ENCODE results near the gene EXOG.

DNA sequence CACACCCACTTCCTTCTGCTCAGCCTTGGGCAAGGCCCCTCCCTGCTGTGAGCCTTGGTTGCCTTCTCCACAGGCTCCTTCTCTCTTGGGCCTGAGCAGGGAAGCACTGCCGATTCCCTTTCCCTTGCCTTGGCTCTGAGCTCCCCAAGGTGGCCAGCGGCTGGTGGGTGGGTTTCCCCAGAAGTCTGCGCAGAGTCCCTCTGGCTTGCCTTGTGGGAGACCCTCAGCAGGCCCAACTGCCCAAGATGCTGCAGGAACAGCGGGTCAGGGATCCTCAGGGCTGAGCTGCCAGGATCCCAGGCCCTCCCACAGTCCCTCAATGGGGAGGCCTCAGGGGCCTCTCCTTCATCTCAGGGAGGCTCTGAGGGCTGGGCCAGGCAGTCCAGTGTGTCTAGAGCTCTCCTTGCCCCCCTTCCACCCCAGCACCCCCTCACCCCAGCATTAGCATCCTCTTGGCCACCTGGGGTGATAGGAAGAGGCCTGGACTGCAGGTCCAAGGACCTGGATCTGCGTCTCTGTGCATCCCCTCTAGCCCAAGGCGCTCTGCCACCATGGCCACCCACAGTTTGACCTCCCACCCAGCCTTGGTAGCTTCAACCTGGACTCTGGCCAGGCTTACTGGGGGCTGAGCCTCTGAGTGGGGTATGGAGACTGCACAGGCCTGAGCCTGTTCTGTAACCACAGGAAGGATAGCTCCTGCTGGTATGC lies 68.6 kb downstream of the EXOG start:
- TF ChIP-seq, protein P1, sequence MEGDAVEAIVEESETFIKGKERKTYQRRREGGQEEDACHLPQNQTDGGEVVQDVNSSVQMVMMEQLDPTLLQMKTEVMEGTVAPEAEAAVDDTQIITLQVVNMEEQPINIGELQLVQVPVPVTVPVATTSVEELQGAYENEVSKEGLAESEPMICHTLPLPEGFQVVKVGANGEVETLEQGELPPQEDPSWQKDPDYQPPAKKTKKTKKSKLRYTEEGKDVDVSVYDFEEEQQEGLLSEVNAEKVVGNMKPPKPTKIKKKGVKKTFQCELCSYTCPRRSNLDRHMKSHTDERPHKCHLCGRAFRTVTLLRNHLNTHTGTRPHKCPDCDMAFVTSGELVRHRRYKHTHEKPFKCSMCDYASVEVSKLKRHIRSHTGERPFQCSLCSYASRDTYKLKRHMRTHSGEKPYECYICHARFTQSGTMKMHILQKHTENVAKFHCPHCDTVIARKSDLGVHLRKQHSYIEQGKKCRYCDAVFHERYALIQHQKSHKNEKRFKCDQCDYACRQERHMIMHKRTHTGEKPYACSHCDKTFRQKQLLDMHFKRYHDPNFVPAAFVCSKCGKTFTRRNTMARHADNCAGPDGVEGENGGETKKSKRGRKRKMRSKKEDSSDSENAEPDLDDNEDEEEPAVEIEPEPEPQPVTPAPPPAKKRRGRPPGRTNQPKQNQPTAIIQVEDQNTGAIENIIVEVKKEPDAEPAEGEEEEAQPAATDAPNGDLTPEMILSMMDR (IDR thresholded peaks at IDR 0.05), result no peak
- TF ChIP-seq EP300 (IDR thresholded peaks at IDR 0.05) (no peak), POLR2AphosphoS5 (IDR thresholded peaks at IDR 0.05) (no peak)
